ENCODE data around the gene PIK3R3. TPM values are rescaled to one million over a fixed set of nuclear protein-coding genes. Genes with fewer than 3 reads are reported as not detected.

PIK3R3 gene
- total and polyA plus RNA-seq, 2 donors (not counting 3 experiments of a cell fraction or from before 2014, with no cell fraction given) = 7.5 to 14.3 TPM

GRCh38 chr1:46112108-46112507, 20.3 kb downstream of the PIK3R3 start:
- no peaks in the 10 kb centered on the region for H3K9me1 ChIP-seq (replicated peaks; ENCODE audit: control insufficient read depth, extremely low read depth, insufficient read depth, low read length)
- H3K4me3 ChIP-seq (replicated peaks in 1 of 3; ENCODE audit: insufficient read depth in 1 of 3, low read depth in 1 of 3, low read length in 3 of 3) = no peak overlapping the region
- no peaks in the 10 kb centered on the region for H4K20me1 ChIP-seq (replicated peaks; ENCODE audit: control insufficient read depth, extremely low read depth, insufficient read depth, low read length)
- no peaks in the 10 kb centered on the region for H3K9me3 ChIP-seq (replicated peaks; ENCODE audit: control insufficient read depth, insufficient read depth, low read length)
- BruUV-seq (replicated peaks) = no TSS peak
- POLR2A ChIA-PET = no interaction called here
- no peak overlapping the region for H3K27ac ChIP-seq (ENCODE audit: insufficient read depth, low read depth, low read length)
- no peaks in the 10 kb centered on the region for H3K27me3 ChIP-seq (ENCODE audit: control insufficient read depth in 2 of 2, insufficient read depth in 2 of 2, low read length in 2 of 2)
- dilution Hi-C loops (cut with MboI; ENCODE audit: extremely low pct_ligation_motif_present, low sequenced_read_pairs) = no loop called here
- H2AFZ ChIP-seq (ENCODE audit: low read depth, low read length) = no peak overlapping the region
- no peaks in the 10 kb centered on the region for H3K36me3 ChIP-seq (ENCODE audit: control insufficient read depth in 2 of 2, extremely low read depth in 1 of 2, insufficient read depth in 2 of 2, low read length in 2 of 2)
- intact Hi-C loops (cut with micrococcal nuclease) = no loop called here
- H3K4me2 ChIP-seq (ENCODE audit: insufficient read depth, low read length) = no peak overlapping the region
- TF ChIP-seq POLR2A (IDR thresholded peaks at IDR 0.05; ENCODE audit: low read depth, low read length) (no peak), MYC (IDR thresholded peaks at IDR 0.05; ENCODE audit: low read depth, low read length) (no peak), EZH2 (IDR thresholded peaks at IDR 0.05; ENCODE audit: borderline replicate concordance, low read depth, low read length, severe bottlenecking) (no peak), MAX (IDR thresholded peaks at IDR 0.05; ENCODE audit: insufficient read depth, insufficient read length) (no peak), FOS (IDR thresholded peaks at IDR 0.05; ENCODE audit: borderline replicate concordance, insufficient read depth, low read length) (no peak), GATA2 (IDR thresholded peaks at IDR 0.05; ENCODE audit: insufficient read depth, insufficient read length, low read depth, low read length) (no peak), CTCF (IDR thresholded peaks at IDR 0.05; ENCODE audit: extremely low read depth in 1 of 2, insufficient read depth in 1 of 2, low read depth in 1 of 2, low read length in 2 of 2) (no peak), POLR2AphosphoS5 (IDR thresholded peaks at IDR 0.05; ENCODE audit: insufficient read depth, low read depth, low read length) (no peak), JUN (IDR thresholded peaks at IDR 0.05; ENCODE audit: borderline replicate concordance, insufficient read depth, insufficient read length, low read depth) (no peak)
- no peak for FAIRE-seq
- CTCF ChIA-PET = no interaction called here
- no peaks in the 10 kb centered on the region for H3K4me1 ChIP-seq (ENCODE audit: control insufficient read depth, extremely low read depth, insufficient read depth, low read length)
- H3K9ac ChIP-seq (replicated peaks; ENCODE audit: extremely low read depth, insufficient read depth, low read length) = no peak overlapping the region
- no peak for DNase-seq (ENCODE audit: low read depth, low spot score)
- no peaks in the 10 kb centered on the region for H3K79me2 ChIP-seq (ENCODE audit: control insufficient read depth, insufficient read depth, low read length)
